Spinal cord (tissue), 4 donors: ENCODE measurements around the gene COX7B2. TPM values are rescaled to one million over a fixed set of nuclear protein-coding genes. Genes with fewer than 3 reads are reported as not detected.

Experiments
- polyA plus RNA-seq, 2 donors: library from polyadenylated mRNA; unstranded; fragments of 120-200 nt; gene quantifications; one replicate each; pipeline ENCODE4 v1.2.1, GENCODE V29; 2013; ENCODE audit not compliant: insufficient read length in 2 of 2
- total RNA-seq, 2 donors: library from RNA; depleted of rRNA in 1 of 2; stranded (reverse); fragments of 120-200 nt in 1 of 2; fragments of >200 nt in 1 of 2; gene quantifications; one replicate each; pipeline versions ENCODE4 v1.2.3 to v1.2.4, GENCODE V29; 2013 to 2014

The COX7B2 gene
- total and polyA plus RNA-seq, 4 donors: not detected

Other genes starting within 250 kb of the COX7B2 start
- gene GABRA4, start 84.3 kb upstream of the COX7B2 start, total RNA-seq: 1 to 10 TPM; 1.3 to 8.1 TPM
- 1 to 10 TPM; 1.4 to 2.6 TPM for gene GABRA4, start 84.3 kb upstream of the COX7B2 start, polyA plus RNA-seq
- gene GABRB1, start 122.3 kb upstream of the COX7B2 start, total RNA-seq: 10 to 100 TPM; 11.7 to 49.1 TPM
- gene GABRB1, start 122.3 kb upstream of the COX7B2 start, polyA plus RNA-seq: 1 to 10 TPM; 5.1 to 8.8 TPM